ENCODE results near the gene REEP1.

Gene REEP1

GRCh38 chr2:86285571-86285970 is 51.9 kb downstream of the REEP1 start:
- DNase-seq = no peak
- no peak for TF ChIP-seq CTCF (IDR thresholded peaks at IDR 0.05; ENCODE audit: low read depth, low read length)
- Histone ChIP-seq H3K27me3 (ENCODE audit: insufficient read depth, low read depth, severe bottlenecking) (no peaks in the 10 kb centered on the region), H3K4me3 (ENCODE audit: low read depth, low read length) (no peak overlapping the region), H3K36me3 (no peaks in the 10 kb centered on the region; the same call in 1 of the 2 replicates), H3K27ac (no peak overlapping the region), H3K9me3 (ENCODE audit: severe bottlenecking) (no peaks in the 10 kb centered on the region)

- Histone ChIP-seq H3K27me3 (ENCODE audit: insufficient read depth, low read depth, severe bottlenecking) (no peaks in the 10 kb centered on the region), H3K36me3 (peaks cover 2% of the 10 kb centered on the region), H3K4me3 (ENCODE audit: low read depth, low read length) (no peak overlapping the region), H3K9me3 (ENCODE audit: severe bottlenecking) (no peaks in the 10 kb centered on the region), H3K27ac (0 out of 2 replicates have a peak overlapping the region, but pooled peaks have one; percentile 18)
- DNase-seq = peak; percentile 74
- TF ChIP-seq CTCF (IDR thresholded peaks at IDR 0.05; ENCODE audit: low read depth, low read length) = no peak
Observed at GRCh38 chr2:86284987-86285386, 52.4 kb downstream of the REEP1 start.

GRCh38 chr2:86284401-86284841 is 53.0 kb downstream of the REEP1 start:
- Histone ChIP-seq H3K27ac (0 out of 2 replicates have a peak overlapping the region, but pooled peaks have one; percentile 18), H3K4me3 (ENCODE audit: low read depth, low read length) (no peak overlapping the region)
- no peak for TF ChIP-seq CTCF (IDR thresholded peaks at IDR 0.05; ENCODE audit: low read depth, low read length)

GRCh38 chr2:86283411-86284030 is 53.9 kb downstream of the REEP1 start:
- Histone ChIP-seq H3K36me3 (peaks cover 11% of the 10 kb centered on the region), H3K9me3 (ENCODE audit: severe bottlenecking) (no peaks in the 10 kb centered on the region), H3K27ac (no peak overlapping the region), H3K27me3 (ENCODE audit: insufficient read depth, low read depth, severe bottlenecking) (no peaks in the 10 kb centered on the region), H3K4me3 (ENCODE audit: low read depth, low read length) (no peak overlapping the region)
- DNase-seq = no peak
- no peak for TF ChIP-seq CTCF (IDR thresholded peaks at IDR 0.05; ENCODE audit: low read depth, low read length)

More at GRCh38 chr2:86284401-86284841, 53.0 kb downstream of the REEP1 start:
- no peak for DNase-seq
- no peaks in the 10 kb centered on the region for H3K27me3 ChIP-seq (ENCODE audit: insufficient read depth, low read depth, severe bottlenecking)
- no peaks in the 10 kb centered on the region for H3K9me3 ChIP-seq (ENCODE audit: severe bottlenecking)
- peaks cover 7% of the 10 kb centered on the region for H3K36me3 ChIP-seq

- Histone ChIP-seq H3K9me3 (ENCODE audit: severe bottlenecking) (no peaks in the 10 kb centered on the region), H3K27ac (no peak overlapping the region), H3K4me3 (ENCODE audit: low read depth, low read length) (no peak overlapping the region), H3K36me3 (peaks cover 11% of the 10 kb centered on the region), H3K27me3 (ENCODE audit: insufficient read depth, low read depth, severe bottlenecking) (no peaks in the 10 kb centered on the region)
- TF ChIP-seq CTCF (IDR thresholded peaks at IDR 0.05; ENCODE audit: low read depth, low read length) = no peak
- DNase-seq = no peak
Observed at GRCh38 chr2:86281066-86281700, 56.2 kb downstream of the REEP1 start.

Data from WERI-Rb-1 (cell line).